HCT116 (cell line): ENCODE results near the gene CCDC157. TPM values are rescaled to one million over a fixed set of nuclear protein-coding genes. Genes with fewer than 3 reads are reported as not detected.

ENCODE experiments used
- ATAC-seq: fragments of 200-7000 bp; cut with Tn5 transposase; 2 replicates; pipeline ENCODE4 v1.9.1; 2020; ENCODE audit warnings: mild to moderate bottlenecking, moderate library complexity
- BruUV-seq: library from RNA; stranded (reverse); fragments of 400-500 nt; replicated peaks from 2 replicates; lab custom pipeline; 2021; lab: Mats Ljungman, UMichigan
- CTCF ChIA-PET: fragments of 300-600 bp; sonication (Branson Sonifier 250); formaldehyde crosslinking; loops from one replicate; lab custom pipeline; 2021; ENCODE audit warnings: antibody characterized with exemption; lab: Charles Lee
- POLR2A ChIA-PET: fragments of 300-600, 350-600 bp; sonication (Branson Sonifier 250); formaldehyde crosslinking; loops from one replicate; lab custom pipeline; 2021; ENCODE audit warnings: antibody characterized with exemption; lab: Charles Lee
- RAD21 ChIA-PET, 2 experiments: fragments of 300-600 bp; sonication (Branson Sonifier 250); formaldehyde crosslinking; loops; one replicate each; lab custom pipeline; 2023; ENCODE audit warnings: low total read pairs in 2 of 2; ENCODE audit not compliant: uncharacterized antibody in 2 of 2, unreplicated experiment in 2 of 2, low non-redundant PET in 1 of 2; lab: Charles Lee
- DNase-seq: peaks from one replicate; pipeline ENCODE4 v3.0.0-alpha.2; 2010; ENCODE audit warnings: low read depth, low spot score
- H2AFZ ChIP-seq: fragments of 200-600 bp; shearing (Covaris generic), sonication (generic); 2 replicates; pipeline ENCODE4 v1.6.1; 2017; ENCODE audit warnings: low read depth, mixed run types, mixed read lengths, antibody characterized with exemption, low read length; ENCODE audit not compliant: poor library complexity, severe bottlenecking
- H3K27ac ChIP-seq: 2 replicates; pipeline ENCODE4 v1.5.1; 2012; ENCODE audit warnings: low read depth, low read length
- H3K27me3 ChIP-seq: fragments of 200-600 bp; sonication (generic); 2 replicates; pipeline ENCODE4 v1.6.1; 2016; ENCODE audit warnings: mixed run types, low read length, mixed read lengths; ENCODE audit not compliant: insufficient read depth
- H3K36me3 ChIP-seq, 2 experiments: fragments of 200-500 bp in 1 of 2; fragments of 200-600 bp in 1 of 2; sonication (Bioruptor generic) in 1 of 2; sonication (generic) in 1 of 2; 2 replicates each; pipeline versions ENCODE4 v1.5.1 to v1.6.1; 2014 to 2016; ENCODE audit warnings: low read length in 2 of 2, inconsistent platforms in 1 of 2, mixed read lengths in 1 of 2, mixed run types in 1 of 2; ENCODE audit not compliant: insufficient read depth in 2 of 2, control insufficient read depth in 1 of 2
- H3K4me1 ChIP-seq, 2 experiments: fragments of 200-600 bp in 1 of 2; sonication (generic) in 1 of 2; 2 replicates each; pipeline versions ENCODE4 v1.5.1 to v1.6.1; 2012 to 2017; ENCODE audit warnings: low read length in 2 of 2, inconsistent platforms in 1 of 2, mild to moderate bottlenecking in 1 of 2, mixed read lengths in 1 of 2, mixed run types in 1 of 2, moderate library complexity in 1 of 2; ENCODE audit not compliant: insufficient read depth in 2 of 2, control insufficient read depth in 1 of 2
- H3K4me2 ChIP-seq: fragments of 200-600 bp; sonication (generic); 2 replicates; pipeline ENCODE4 v1.6.1; 2017; ENCODE audit warnings: mixed run types, low read length, mixed read lengths
- H3K4me3 ChIP-seq, 2 experiments: fragments of 200-600 bp in 1 of 2; sonication (generic) in 1 of 2; replicated peaks in 1 of 2; 2 replicates each; pipeline ENCODE4 v1.5.1; 2011 to 2016; ENCODE audit warnings: low read length in 2 of 2, control low read depth in 1 of 2, low read depth in 1 of 2, mild to moderate bottlenecking in 1 of 2, mixed read lengths in 1 of 2, mixed run types in 1 of 2
- H3K79me2 ChIP-seq: fragments of 200-600 bp; sonication (generic); 2 replicates; pipeline ENCODE4 v1.6.1; 2017; ENCODE audit warnings: mild to moderate bottlenecking, mixed run types, low read length, moderate library complexity, mixed read lengths; ENCODE audit not compliant: insufficient read depth
- H3K9ac ChIP-seq: fragments of 200-600 bp; sonication (generic); 2 replicates; pipeline ENCODE4 v1.6.1; 2016; ENCODE audit warnings: low read length, mixed read lengths
- H3K9me2 ChIP-seq: fragments of 200-600 bp; sonication (generic), shearing (Covaris generic); 2 replicates; pipeline ENCODE4 v1.6.1; 2017; ENCODE audit warnings: mixed run types, mild to moderate bottlenecking, moderate library complexity; ENCODE audit not compliant: insufficient read depth
- H3K9me3 ChIP-seq, 2 experiments: fragments of 200-500 bp in 1 of 2; fragments of 200-600 bp in 1 of 2; sonication (Bioruptor generic) in 1 of 2; sonication (generic) in 1 of 2; 2 replicates each; pipeline ENCODE4 v1.6.1; 2014 to 2017; ENCODE audit warnings: low read length in 2 of 2, mixed read lengths in 2 of 2, inconsistent platforms in 1 of 2, low read depth in 1 of 2, mild to moderate bottlenecking in 1 of 2, mixed run types in 1 of 2, moderate library complexity in 1 of 2; ENCODE audit not compliant: control insufficient read depth in 1 of 2, insufficient read depth in 1 of 2
- H4K20me1 ChIP-seq: fragments of 200-600 bp; sonication (generic), shearing (Covaris generic); 2 replicates; pipeline ENCODE4 v1.6.1; 2017; ENCODE audit warnings: mixed run types, mild to moderate bottlenecking, moderate library complexity; ENCODE audit not compliant: insufficient read depth
- ATF3 ChIP-seq: IDR thresholded peaks from 2 replicates; pipeline ENCODE4 v1.6.1; 2012
- CBX3 ChIP-seq: IDR thresholded peaks from 2 replicates; pipeline ENCODE4 v1.6.1; 2012; ENCODE audit warnings: low read depth
- CEBPB ChIP-seq: IDR thresholded peaks from 2 replicates; pipeline ENCODE4 v1.6.1; 2012; ENCODE audit warnings: low read depth
- CTCF ChIP-seq, 3 experiments: fragments of 200-600 bp in 1 of 3; sonication (generic) in 1 of 3; IDR thresholded peaks in 2 of 3; conservative IDR thresholded peaks in 1 of 3; 2 replicates each; pipeline ENCODE4 v1.5.1; 2012 to 2017; ENCODE audit warnings: low read depth in 2 of 3, low read length in 2 of 3, antibody characterized with exemption in 1 of 3, borderline replicate concordance in 1 of 3, control low read depth in 1 of 3, mild to moderate bottlenecking in 1 of 3, mixed read lengths in 1 of 3, mixed run types in 1 of 3, moderate library complexity in 1 of 3; ENCODE audit not compliant: insufficient read depth in 1 of 3
- EGR1 ChIP-seq: IDR thresholded peaks from 2 replicates; pipeline ENCODE4 v1.6.1; 2012; ENCODE audit warnings: low read depth
- EZH2 ChIP-seq: fragments of 200-600 bp; sonication (generic); IDR thresholded peaks from 2 replicates; pipeline ENCODE4 v1.6.1; 2017; ENCODE audit warnings: antibody characterized with exemption, mixed run types
- EZH2phosphoT487 ChIP-seq: fragments of 200-600 bp; IDR thresholded peaks from 2 replicates; pipeline ENCODE4 v1.6.1; 2018; ENCODE audit warnings: antibody characterized with exemption, borderline replicate concordance
- FOSL1 ChIP-seq: IDR thresholded peaks from 2 replicates; pipeline ENCODE4 v1.6.1; 2012; ENCODE audit warnings: low read depth
- MAX ChIP-seq: IDR thresholded peaks from 2 replicates; pipeline ENCODE4 v1.6.1; 2012
- POLR2A ChIP-seq: IDR thresholded peaks from 2 replicates; pipeline ENCODE4 v1.7.0; 2011; ENCODE audit warnings: borderline replicate concordance; ENCODE audit not compliant: insufficient read depth, insufficient read length; ENCODE audit errors: extremely low read depth
- POLR2AphosphoS5 ChIP-seq: IDR thresholded peaks from 2 replicates; pipeline ENCODE4 v1.6.1; 2011; ENCODE audit warnings: mild to moderate bottlenecking, low read depth, low read length, moderate library complexity
- RAD21 ChIP-seq: IDR thresholded peaks from 2 replicates; pipeline ENCODE4 v1.6.1; 2012; ENCODE audit warnings: low read depth, mild to moderate bottlenecking
- REST ChIP-seq: IDR thresholded peaks from 2 replicates; pipeline ENCODE4 v1.6.1; 2012; ENCODE audit warnings: low read depth
- SIN3A ChIP-seq: IDR thresholded peaks from 2 replicates; pipeline ENCODE4 v1.6.1; 2012; ENCODE audit warnings: low read depth
- SP1 ChIP-seq: IDR thresholded peaks from 2 replicates; pipeline ENCODE4 v1.6.1; 2012; ENCODE audit warnings: low read depth
- SRF ChIP-seq: IDR thresholded peaks from 2 replicates; pipeline ENCODE4 v1.6.1; 2012; ENCODE audit warnings: low read depth
- TCF7L2 ChIP-seq: IDR thresholded peaks from 2 replicates; pipeline ENCODE4 v1.7.0; 2011; ENCODE audit warnings: borderline replicate concordance, inconsistent platforms; ENCODE audit not compliant: insufficient read depth, insufficient read length; ENCODE audit errors: extremely low read depth
- YY1 ChIP-seq: IDR thresholded peaks from 2 replicates; pipeline ENCODE4 v1.6.1; 2011; ENCODE audit warnings: low read length, low read depth, moderate library complexity, mild to moderate bottlenecking; ENCODE audit not compliant: insufficient replicate concordance; ENCODE audit errors: extremely low read depth
- ZBTB33 ChIP-seq: IDR thresholded peaks from 2 replicates; pipeline ENCODE4 v1.6.1; 2011; ENCODE audit warnings: mild to moderate bottlenecking, low read length, moderate library complexity; ENCODE audit not compliant: insufficient replicate concordance; ENCODE audit errors: extremely low read depth
- ZFX ChIP-seq: fragments of 450-650 bp; IDR thresholded peaks from 2 replicates; pipeline ENCODE4 v1.6.1; 2017
- intact Hi-C: fragments of 100-400 bp; cut with micrococcal nuclease; formaldehyde crosslinking; loops from 2 replicates; pipeline ENCODE4 v1.10.0; 2022
- total RNA-seq: library from RNA; stranded (reverse); gene quantifications from one replicate; pipeline ENCODE4 v1.2.1, GENCODE V29; 2021; ENCODE audit not compliant: unreplicated experiment

CCDC157 gene
- total RNA-seq, 1 experiment from 2014 or later = 2.1 TPM

GRCh38 chr22:30393885-30394284, 37.1 kb downstream of the CCDC157 start:
- no peak overlapping the region for H3K4me2 ChIP-seq
- no peak for ATAC-seq
- TF ChIP-seq REST (no peak), YY1 (no peak), RAD21 (no peak), EGR1 (no peak), ZBTB33 (no peak), MAX (no peak), ZFX (no peak), CEBPB (no peak), POLR2AphosphoS5 (no peak), SIN3A (no peak), EZH2 (no peak), FOSL1 (no peak), CTCF (IDR thresholded peaks at IDR 0.05 in 2 of 3, conservative IDR thresholded peaks at IDR 0.05 in 1 of 3; ENCODE audit: borderline replicate concordance in 1 of 3, insufficient read depth in 1 of 3, low read depth in 2 of 3, low read length in 2 of 3) (no peak), ATF3 (no peak), POLR2A (no peak), EZH2phosphoT487 (no peak), CBX3 (no peak), TCF7L2 (no peak), SP1 (no peak), SRF (no peak)
- H3K79me2 ChIP-seq = peaks cover 21% of the 10 kb centered on the region
- no peak for DNase-seq
- H3K9ac ChIP-seq = no peak overlapping the region
- H4K20me1 ChIP-seq = no peaks in the 10 kb centered on the region
- ChIA-PET POLR2A (interaction anchor here (0.7 kb wide), 1 partner anchor 16 kb away, joined by 3 read pairs; no protein-coding TSS in a partner anchor), CTCF (interaction anchor here (1.0 kb wide), 1 partner anchor 33 kb away, joined by 3 read pairs; no protein-coding TSS in a partner anchor), RAD21 (no interaction called here)
- BruUV-seq = no TSS peak
- no peak overlapping the region for H3K27ac ChIP-seq
- no peak overlapping the region for H3K4me3 ChIP-seq
- H3K9me2 ChIP-seq = no peaks in the 10 kb centered on the region
- intact Hi-C loops = no loop called here
- H3K4me1 ChIP-seq = peaks cover 12 to 61% of the 10 kb centered on the region in 2 experiments; a peak in 3 of 4 replicates
- H3K36me3 ChIP-seq = no peaks in the 10 kb centered on the region
- H3K9me3 ChIP-seq = peaks cover 0 to 7% of the 10 kb centered on the region in 2 experiments; a peak in 2 of 4 replicates
- no peaks in the 10 kb centered on the region for H3K27me3 ChIP-seq
- no peak overlapping the region for H2AFZ ChIP-seq
